Stimulated activated CD8-positive, alpha-beta memory T cell treated with anti-CD3 and anti-CD28 coated beads, Interleukin-7, amount 100 ng/mL, for 48 hours (primary cell): ENCODE data around the gene ACRV1.
"Not testable (repeated sequence)": the region's sequence is repeated elsewhere in the genome, so short reads cannot be mapped to it uniquely, and the experiment has no call there.

Source experiments
- DNase-seq, 2 donors: peaks; one replicate each; pipeline ENCODE4 v3.0.0-alpha.2; 2020; ENCODE audit warnings: low read depth in 1 of 2; ENCODE audit errors: extremely low read depth in 1 of 2

The ACRV1 gene

GRCh38 chr11:125680747-125681146, at the start of gene ACRV1:
Gene ACRV1 (minus strand): TSS chr11:125680847. CDS start chr11:125680780, 67 bp downstream.
- DNase-seq, result no peak

- no peak for DNase-seq
Observed at GRCh38 chr11:125728969-125729368, 48.3 kb upstream of the ACRV1 start.

DNA sequence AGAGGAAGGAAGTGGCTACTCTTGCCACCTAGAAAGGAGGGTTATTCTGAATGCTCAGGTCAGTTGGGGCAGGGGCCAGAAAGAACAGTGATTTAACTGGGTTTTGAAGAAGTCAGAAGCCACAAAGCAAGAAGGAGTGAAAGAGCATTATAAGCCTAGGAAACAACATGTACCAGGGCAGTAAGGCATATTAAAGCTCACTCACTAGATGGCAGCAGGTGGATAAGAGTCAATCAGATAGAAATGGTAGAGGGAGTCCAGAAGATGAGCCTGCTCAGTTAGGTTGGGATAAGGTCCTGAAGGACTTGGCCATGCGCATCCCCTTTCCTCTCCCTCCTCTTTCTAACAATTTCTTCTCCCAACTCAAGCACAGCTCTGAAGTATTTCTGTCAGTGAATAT, 43.5 kb upstream of the ACRV1 start:
- DNase-seq, result no peak

DNA sequence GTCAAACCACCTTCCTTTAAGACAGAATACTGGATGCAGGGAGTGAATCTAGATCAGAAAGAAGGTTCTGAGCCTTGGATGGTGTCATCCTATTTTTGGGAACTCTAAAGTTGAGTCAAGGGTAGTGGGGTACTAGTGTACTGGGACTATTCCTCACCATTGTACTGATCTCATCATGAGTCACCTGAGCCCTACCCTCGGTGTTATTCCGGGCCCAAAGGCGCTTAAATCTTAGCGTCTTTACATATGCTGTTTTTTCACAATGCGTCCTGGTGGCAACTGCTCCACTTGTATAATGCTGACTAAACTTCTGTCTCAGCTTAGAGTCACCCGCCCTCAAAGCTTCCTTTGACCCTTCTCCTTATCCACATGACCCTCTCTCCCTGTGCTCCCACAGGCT, 40.1 kb upstream of the ACRV1 start:
- DNase-seq, result no peak

DNA sequence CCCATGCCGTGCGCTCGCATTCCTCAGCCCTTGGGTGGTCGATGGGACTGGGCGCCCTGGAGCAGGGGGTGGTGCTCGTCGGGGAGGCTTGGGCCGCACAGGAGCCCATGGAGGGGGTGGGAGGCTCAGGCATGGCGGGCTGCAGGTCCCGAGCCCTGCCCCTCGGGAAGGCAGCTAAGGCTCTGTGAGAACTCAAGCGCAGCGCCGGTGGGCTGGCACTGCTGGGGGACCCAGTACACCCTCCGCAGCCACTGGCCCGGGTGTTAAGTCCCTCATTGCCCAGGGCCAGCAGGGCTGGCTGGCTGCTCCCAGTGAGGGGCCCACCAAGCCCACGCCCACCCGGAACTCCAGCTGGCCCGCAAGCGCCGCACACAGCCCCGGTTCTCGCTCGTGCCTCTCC, 24.0 kb upstream of the ACRV1 start:
- not testable (repeated sequence) for DNase-seq

GRCh38 chr11:125701858-125702621, 21.4 kb upstream of the ACRV1 start:
- DNase-seq, result no peak

GRCh38 chr11:125701018-125701610, 20.5 kb upstream of the ACRV1 start:
- no peak for DNase-seq

GRCh38 chr11:125694951-125695350, 14.3 kb upstream of the ACRV1 start:
- DNase-seq, result no peak

DNA sequence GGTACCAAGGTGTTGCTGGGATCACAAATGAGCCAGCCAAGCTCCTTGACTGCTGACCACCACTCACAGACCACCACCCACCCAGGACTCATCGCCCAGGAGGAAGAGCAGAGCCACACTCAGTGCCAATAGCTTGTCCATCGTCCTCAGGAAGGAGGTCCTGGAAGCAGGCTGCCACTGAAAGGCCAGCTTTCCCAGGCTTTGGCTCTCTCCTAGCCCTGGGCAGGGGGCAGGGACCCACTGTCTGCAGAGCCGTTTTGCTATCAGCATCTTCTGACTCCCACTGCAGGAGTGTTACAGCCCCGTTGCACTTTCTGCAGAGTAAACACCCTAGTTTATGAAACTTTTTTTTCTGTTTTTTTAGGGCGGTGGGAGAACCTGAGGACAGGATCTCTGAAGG, 12.2 kb upstream of the ACRV1 start:
- DNase-seq, result no peak

DNA sequence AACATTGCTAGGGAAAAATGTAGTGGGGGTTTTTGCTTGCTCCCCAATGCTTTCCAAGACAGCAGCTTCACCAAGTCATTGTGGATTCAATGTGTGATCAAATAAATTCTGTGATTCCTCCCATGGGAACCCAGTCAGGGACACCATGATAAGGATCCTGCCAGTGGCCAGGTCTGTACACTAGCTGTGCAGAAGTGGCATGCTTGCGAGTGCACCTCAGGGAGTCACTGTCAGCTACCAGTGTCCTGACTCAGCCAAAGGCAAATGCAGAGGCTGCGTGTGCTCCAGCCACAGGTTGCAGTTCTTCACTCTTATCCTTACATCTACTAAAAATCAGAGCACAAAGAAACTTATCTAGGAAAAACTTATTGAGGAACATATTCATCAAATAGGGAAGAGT, 9.4 kb upstream of the ACRV1 start:
- no peak for DNase-seq

DNA sequence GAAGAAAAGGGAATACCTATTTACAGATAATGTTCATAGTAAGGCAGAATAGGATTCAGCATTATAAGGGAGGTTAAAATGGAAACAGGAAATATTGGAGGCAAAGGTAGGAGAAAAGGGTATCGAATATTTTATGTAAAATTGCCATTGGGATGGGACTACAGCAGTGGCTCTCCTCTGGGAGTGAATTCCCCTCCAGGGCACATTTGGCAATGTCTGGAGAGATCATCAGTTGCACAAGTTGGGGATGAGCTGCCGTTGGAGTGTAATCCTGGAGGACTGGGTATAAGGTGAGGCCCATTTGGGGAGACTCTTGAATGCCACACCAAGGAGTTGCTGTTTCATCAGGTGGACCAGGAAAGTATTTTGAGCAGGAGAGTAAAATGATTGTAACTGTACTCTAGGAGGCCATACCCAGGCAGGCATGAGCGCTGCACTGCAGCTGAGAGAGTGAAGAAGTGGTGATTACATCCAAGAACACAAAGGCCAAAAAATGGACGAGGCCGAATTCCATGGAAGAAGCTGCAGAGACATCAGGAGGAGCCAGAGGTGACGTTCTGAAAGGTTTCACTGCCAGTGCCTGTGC, 8.7 kb upstream of the ACRV1 start:
- no peak for DNase-seq

- DNase-seq, result no peak
Observed at GRCh38 chr11:125688632-125689031, 8.0 kb upstream of the ACRV1 start.

GRCh38 chr11:125688066-125688465, 7.4 kb upstream of the ACRV1 start:
- no peak for DNase-seq

DNA sequence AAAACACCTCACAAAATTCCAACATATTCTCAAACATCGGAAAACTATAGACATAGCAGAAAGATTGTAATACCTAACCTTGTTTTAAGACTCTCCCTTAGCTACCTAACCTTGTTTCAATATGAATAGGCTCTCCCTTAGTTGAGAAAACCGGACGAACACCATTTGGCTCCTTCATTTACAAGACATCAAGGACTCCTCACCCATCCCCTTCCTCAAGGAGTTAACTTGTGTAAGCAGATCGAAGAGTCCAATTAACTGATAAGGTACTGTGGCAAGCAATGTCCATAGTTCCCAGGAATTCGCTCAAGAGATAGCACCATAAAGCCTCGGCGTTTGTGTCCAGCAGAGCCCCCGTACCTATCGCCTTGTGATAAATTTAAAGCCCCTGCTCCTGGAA, 4.6 kb upstream of the ACRV1 start:
- DNase-seq, result no peak

- DNase-seq, result no peak
Observed at GRCh38 chr11:125679837-125680236, 810 bp downstream of the ACRV1 start.

- DNase-seq, result no peak
Observed at GRCh38 chr11:125679397-125679796, 1.2 kb downstream of the ACRV1 start.

- DNase-seq, result no peak
Observed at GRCh38 chr11:125675196-125675595, 5.5 kb downstream of the ACRV1 start.

DNA sequence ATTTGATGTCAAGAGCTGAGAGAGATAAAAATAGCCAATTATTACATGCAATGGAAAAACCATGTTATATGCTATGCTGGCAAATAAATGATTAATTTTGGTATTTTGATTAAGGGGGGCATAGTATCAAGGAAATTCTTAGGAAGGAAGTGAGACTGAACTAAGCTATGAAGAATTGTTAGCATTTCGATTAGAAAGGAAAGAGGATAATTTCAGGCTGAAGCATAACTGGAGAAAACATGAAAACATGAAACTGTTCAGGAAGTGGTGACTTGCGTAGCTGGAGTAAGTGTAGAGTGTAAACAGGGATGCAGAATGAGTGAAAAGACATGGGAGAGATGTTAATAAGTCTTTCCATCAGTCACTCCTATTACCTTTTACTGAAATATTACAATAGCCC, 6.4 kb downstream of the ACRV1 start:
- no peak for DNase-seq

- DNase-seq, result no peak
Observed at GRCh38 chr11:125671561-125671960, 9.1 kb downstream of the ACRV1 start.

GRCh38 chr11:125670172-125670571, 10.5 kb downstream of the ACRV1 start:
- DNase-seq, result no peak

DNA sequence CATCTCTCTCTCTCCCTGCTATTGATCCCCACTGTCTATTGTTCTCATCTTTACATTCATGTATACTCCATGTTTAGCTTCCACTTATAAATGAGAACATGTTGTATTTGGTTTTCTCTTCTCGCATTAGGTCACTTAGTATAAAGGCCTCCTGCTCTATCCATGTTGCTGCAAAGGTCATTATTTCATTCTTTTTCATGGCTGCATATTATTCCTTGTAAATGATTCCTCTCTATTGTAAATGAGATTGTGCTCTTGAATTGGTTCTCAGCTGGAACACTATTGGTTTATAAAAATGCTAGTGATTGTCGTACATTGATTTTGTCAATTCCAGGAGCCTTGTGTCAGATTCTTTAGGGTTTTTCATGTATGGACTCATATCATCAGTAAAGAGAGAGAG, 13.5 kb downstream of the ACRV1 start:
- DNase-seq, result no peak

DNA sequence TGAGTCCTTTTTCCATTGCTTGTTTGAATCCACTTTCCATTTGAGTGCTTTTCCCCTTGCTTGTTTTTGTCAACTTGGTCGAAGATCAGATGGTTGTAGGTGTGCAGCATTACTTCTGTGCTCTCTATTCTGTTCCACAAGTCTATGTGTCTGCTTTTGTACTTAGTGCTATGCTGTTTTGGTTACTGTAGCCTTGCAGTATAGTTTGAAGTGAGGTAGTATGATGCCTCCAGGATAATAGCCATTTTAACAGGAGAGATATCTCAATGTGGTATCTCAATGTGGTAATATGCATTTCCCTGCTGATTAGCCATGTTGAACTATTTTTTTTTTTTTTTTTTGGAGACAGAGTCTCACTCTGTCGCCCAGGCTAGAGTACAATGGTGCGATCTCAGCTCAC, 16.7 kb downstream of the ACRV1 start:
- no peak for DNase-seq
